HUES6 (cell line): ENCODE measurements around the gene ACAP3.

Source experiments
- H3K27ac ChIP-seq: 2 replicates; pipeline ENCODE4 v1.7.0; 2013; ENCODE audit warnings: low read depth, mild to moderate bottlenecking, low read length, inconsistent platforms
- H3K27me3 ChIP-seq: 2 replicates; pipeline ENCODE4 v1.6.1; 2013; ENCODE audit warnings: low read length; ENCODE audit not compliant: control insufficient read depth, insufficient read depth
- H3K36me3 ChIP-seq: 2 replicates; pipeline ENCODE4 v1.6.1; 2013; ENCODE audit warnings: low read length; ENCODE audit not compliant: control insufficient read depth, insufficient read depth
- H3K4me1 ChIP-seq: 2 replicates; pipeline ENCODE4 v1.6.1; 2013; ENCODE audit warnings: low read length; ENCODE audit not compliant: control insufficient read depth, insufficient read depth
- H3K4me3 ChIP-seq: 2 replicates; pipeline ENCODE4 v1.5.1; 2013; ENCODE audit warnings: low read depth, low read length
- H3K9ac ChIP-seq: one replicate; pipeline ENCODE4 v1.6.1; 2013; ENCODE audit warnings: mild to moderate bottlenecking, low read length
- H3K9me3 ChIP-seq: 2 replicates; pipeline ENCODE4 v1.6.1; 2013; ENCODE audit warnings: low read depth, low read length; ENCODE audit not compliant: control insufficient read depth, insufficient read depth

ACAP3 gene

GRCh38 chr1:1342584-1343115 is 34.9 kb upstream of the ACAP3 start:
- no peaks in the 10 kb centered on the region for H3K27me3 ChIP-seq
- H3K9ac ChIP-seq, result no peak overlapping the region
- peaks cover 38% of the 10 kb centered on the region for H3K36me3 ChIP-seq
- H3K27ac ChIP-seq, result 0 out of 2 replicates have a peak overlapping the region, but pooled peaks have one; percentile 19
- no peak overlapping the region for H3K4me3 ChIP-seq
- H3K9me3 ChIP-seq, result no peaks in the 10 kb centered on the region
- peaks cover 5% of the 10 kb centered on the region for H3K4me1 ChIP-seq

- Histone ChIP-seq H3K4me1 (no peaks in the 10 kb centered on the region), H3K36me3 (peaks cover 38% of the 10 kb centered on the region), H3K9me3 (no peaks in the 10 kb centered on the region), H3K27ac (0 out of 2 replicates have a peak overlapping the region, but pooled peaks have one; percentile 19), H3K9ac (no peak overlapping the region), H3K27me3 (no peaks in the 10 kb centered on the region), H3K4me3 (no peak overlapping the region)
Measured at GRCh38 chr1:1342061-1342562, 34.4 kb upstream of the ACAP3 start.

- H3K27me3 ChIP-seq, result no peaks in the 10 kb centered on the region
Measured at GRCh38 chr1:1341549-1342021, 33.9 kb upstream of the ACAP3 start.

GRCh38 chr1:1340791-1341548 is 33.2 kb upstream of the ACAP3 start:
- no peak overlapping the region for H3K4me3 ChIP-seq
- no peak overlapping the region for H3K27ac ChIP-seq
- H3K9ac ChIP-seq, result no peak overlapping the region
- no peaks in the 10 kb centered on the region for H3K27me3 ChIP-seq
- no peaks in the 10 kb centered on the region for H3K4me1 ChIP-seq
- H3K36me3 ChIP-seq, result peaks cover 34% of the 10 kb centered on the region
- H3K9me3 ChIP-seq, result no peaks in the 10 kb centered on the region

More at GRCh38 chr1:1341549-1342021, 33.9 kb upstream of the ACAP3 start:
- Histone ChIP-seq H3K9me3 (no peaks in the 10 kb centered on the region), H3K36me3 (peaks cover 38% of the 10 kb centered on the region), H3K4me1 (no peaks in the 10 kb centered on the region), H3K4me3 (no peak overlapping the region), H3K9ac (no peak overlapping the region), H3K27ac (no peak overlapping the region)

- Histone ChIP-seq H3K27me3 (no peaks in the 10 kb centered on the region), H3K4me1 (no peaks in the 10 kb centered on the region), H3K36me3 (peaks cover 38% of the 10 kb centered on the region), H3K27ac (no peak overlapping the region), H3K9ac (no peak overlapping the region), H3K9me3 (no peaks in the 10 kb centered on the region), H3K4me3 (no peak overlapping the region)
Measured at GRCh38 chr1:1340185-1340584, 32.5 kb upstream of the ACAP3 start.

GRCh38 chr1:1338278-1338677 is 30.5 kb upstream of the ACAP3 start:
- Histone ChIP-seq H3K36me3 (peaks cover 39% of the 10 kb centered on the region), H3K27me3 (no peaks in the 10 kb centered on the region), H3K9me3 (no peaks in the 10 kb centered on the region), H3K27ac (no peak overlapping the region), H3K4me3 (no peak overlapping the region), H3K9ac (no peak overlapping the region), H3K4me1 (no peaks in the 10 kb centered on the region)

GRCh38 chr1:1337793-1338147 is 30.0 kb upstream of the ACAP3 start:
- Histone ChIP-seq H3K9me3 (no peaks in the 10 kb centered on the region), H3K27ac (no peak overlapping the region), H3K36me3 (peaks cover 39% of the 10 kb centered on the region), H3K4me3 (no peak overlapping the region), H3K27me3 (no peaks in the 10 kb centered on the region), H3K9ac (no peak overlapping the region), H3K4me1 (no peaks in the 10 kb centered on the region)

- no peak overlapping the region for H3K9ac ChIP-seq
- no peaks in the 10 kb centered on the region for H3K4me1 ChIP-seq
- H3K36me3 ChIP-seq, result peaks cover 39% of the 10 kb centered on the region
- H3K9me3 ChIP-seq, result no peaks in the 10 kb centered on the region
- H3K27ac ChIP-seq, result no peak overlapping the region
- H3K4me3 ChIP-seq, result no peak overlapping the region
- H3K27me3 ChIP-seq, result no peaks in the 10 kb centered on the region
Measured at GRCh38 chr1:1336931-1337792, 29.4 kb upstream of the ACAP3 start.

- Histone ChIP-seq H3K27me3 (no peaks in the 10 kb centered on the region), H3K4me1 (no peaks in the 10 kb centered on the region), H3K9ac (no peak overlapping the region), H3K27ac (no peak overlapping the region), H3K36me3 (peaks cover 34% of the 10 kb centered on the region), H3K4me3 (no peak overlapping the region), H3K9me3 (no peaks in the 10 kb centered on the region)
Measured at GRCh38 chr1:1336446-1336845, 28.7 kb upstream of the ACAP3 start.

GRCh38 chr1:1335792-1336248 is 28.1 kb upstream of the ACAP3 start:
- no peak overlapping the region for H3K27ac ChIP-seq
- no peaks in the 10 kb centered on the region for H3K27me3 ChIP-seq
- peaks cover 28% of the 10 kb centered on the region for H3K36me3 ChIP-seq
- H3K9me3 ChIP-seq, result no peaks in the 10 kb centered on the region
- no peak overlapping the region for H3K9ac ChIP-seq
- H3K4me1 ChIP-seq, result no peaks in the 10 kb centered on the region
- H3K4me3 ChIP-seq, result no peak overlapping the region
